Right kidney (tissue), 9 donors: Measurements from ENCODE around the gene ESRRA.

Experiments used
- DNase-seq: peaks from one replicate; pipeline ENCODE4 v3.0.0-alpha.2; 2016
- long read RNA-seq, 8 donors: transcript quantifications; one replicate each; lab custom pipeline, GENCODE V29; 2026

The ESRRA gene
- long read RNA-seq, donor 1, partial matches to known transcripts, result 1,006 of 1,027 reads
- long read RNA-seq, donor 1, other reads (novel, unspliced or antisense), result 17 of 1,027 reads
- long read RNA-seq, donor 2, transcript ESRRA-201 (7 exons, 2,215 nt), result major isoform, 7 of 7 reads
- long read RNA-seq, donor 2, partial matches to known transcripts, result 0 of 7 reads
- long read RNA-seq, donor 2, other reads (novel, unspliced or antisense), result 0 of 7 reads
- long read RNA-seq, donor 3, transcript ESRRA-201 (7 exons, 2,215 nt), result major isoform, 5 of 5 reads
- long read RNA-seq, donor 3, partial matches to known transcripts, result 0 of 5 reads
- long read RNA-seq, donor 3, other reads (novel, unspliced or antisense), result 0 of 5 reads
- long read RNA-seq, donor 4, partial matches to known transcripts, result 504 of 506 reads
- long read RNA-seq, donor 4, other reads (novel, unspliced or antisense), result 0 of 506 reads
- long read RNA-seq, donor 5, transcript ESRRA-201 (7 exons, 2,215 nt), result major isoform, 5 of 647 reads
- long read RNA-seq, donor 5, partial matches to known transcripts, result 636 of 647 reads
- long read RNA-seq, donor 5, other reads (novel, unspliced or antisense), result 5 of 647 reads
- long read RNA-seq, donor 6, transcript ESRRA-201 (7 exons, 2,215 nt), result major isoform, 9 of 392 reads
- long read RNA-seq, donor 6, partial matches to known transcripts, result 380 of 392 reads
- long read RNA-seq, donor 6, other reads (novel, unspliced or antisense), result 0 of 392 reads
- long read RNA-seq, donor 7, transcript ESRRA-201 (7 exons, 2,215 nt), result major isoform, 12 of 705 reads
- long read RNA-seq, donor 7, partial matches to known transcripts, result 673 of 705 reads
- long read RNA-seq, donor 7, other reads (novel, unspliced or antisense), result 19 of 705 reads
- long read RNA-seq, donor 8, transcript ESRRA-201 (7 exons, 2,215 nt), result major isoform, 7 of 389 reads
- long read RNA-seq, donor 8, partial matches to known transcripts, result 377 of 389 reads
- long read RNA-seq, donor 8, other reads (novel, unspliced or antisense), result 5 of 389 reads

GRCh38 chr11:64305075-64305690 lies at the start of gene ESRRA:
ESRRA (plus strand) TSS chr11:64305524; CDS start chr11:64307180, 1,656 bp downstream.
- peak; percentile 94 for DNase-seq

DNA sequence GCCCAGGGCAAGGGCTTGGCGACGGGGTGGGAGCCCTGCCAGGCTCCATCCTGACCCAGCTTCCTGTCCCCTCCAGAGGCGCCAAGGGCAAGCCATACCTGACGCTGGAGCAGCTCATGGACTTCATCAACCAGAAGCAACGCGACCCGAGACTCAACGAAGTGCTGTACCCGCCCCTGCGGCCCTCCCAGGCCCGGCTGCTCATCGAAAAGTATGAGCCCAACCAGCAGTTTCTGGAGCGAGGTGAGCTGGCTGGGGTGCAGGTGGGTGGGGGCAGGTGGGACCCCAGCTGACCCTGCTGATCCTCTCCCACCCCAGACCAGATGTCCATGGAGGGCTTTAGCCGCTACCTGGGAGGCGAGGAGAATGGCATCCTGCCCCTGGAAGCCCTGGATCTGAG lies 49.0 kb upstream of the ESRRA start:
- no peak for DNase-seq

GRCh38 chr11:64258356-64258755 lies 47.0 kb upstream of the ESRRA start:
- DNase-seq, result no peak

- DNase-seq, result no peak
These were observed 46.3 kb upstream of the ESRRA start for GRCh38 chr11:64258946-64259532.

GRCh38 chr11:64259533-64260067 lies 45.7 kb upstream of the ESRRA start:
- no peak for DNase-seq

DNA sequence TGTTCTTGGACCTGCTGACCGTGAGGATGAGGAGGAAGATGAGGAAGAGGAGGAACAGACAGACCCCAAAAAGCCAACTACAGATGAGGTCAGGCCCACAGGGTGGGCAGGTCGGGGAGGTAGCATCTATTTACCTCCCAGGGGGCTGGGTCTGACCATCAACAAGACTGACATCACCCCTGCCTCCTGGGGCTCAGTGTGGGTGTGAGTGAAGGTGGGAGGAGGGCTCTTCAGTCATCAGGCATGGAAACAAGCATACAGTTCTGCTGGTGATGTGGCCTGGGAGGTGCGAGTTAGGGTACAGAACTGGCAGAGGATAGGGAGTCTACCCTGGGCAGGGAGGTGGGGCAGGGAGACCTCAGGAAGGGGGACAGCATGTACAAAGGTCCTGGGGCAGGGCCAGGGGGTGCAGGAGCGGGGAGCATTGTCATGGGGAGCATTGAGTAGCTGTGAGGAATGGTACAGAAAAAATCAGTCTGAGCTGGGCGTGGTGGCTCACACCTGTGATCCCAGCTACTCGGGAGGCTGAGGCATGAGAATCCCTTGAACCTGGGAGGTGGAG lies 45.1 kb upstream of the ESRRA start:
- no peak for DNase-seq

DNA sequence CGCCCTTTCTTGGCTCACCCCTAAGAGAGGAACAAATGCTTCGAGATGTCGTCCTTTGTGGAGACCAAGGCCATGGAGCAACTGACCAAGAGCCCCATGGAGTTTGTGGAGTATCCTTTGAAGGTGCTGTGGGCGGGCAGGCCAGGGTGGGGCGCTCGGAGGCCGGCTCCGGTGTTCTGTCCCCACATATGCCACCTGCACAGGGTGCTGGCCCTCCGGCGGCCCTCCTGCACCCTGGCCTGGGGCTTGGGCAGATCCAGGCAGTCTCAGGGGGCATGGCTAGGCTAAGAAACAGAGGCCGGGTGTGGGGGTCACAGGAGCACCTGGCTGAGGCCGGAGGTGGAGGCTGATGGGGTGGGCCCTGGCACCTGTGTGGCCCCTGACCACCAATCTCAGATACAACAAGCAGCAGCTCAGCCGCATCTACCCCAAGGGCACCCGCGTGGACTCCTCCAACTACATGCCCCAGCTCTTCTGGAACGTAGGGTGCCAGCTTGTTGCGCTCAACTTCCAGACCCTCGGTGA lies 43.7 kb upstream of the ESRRA start:
- no peak for DNase-seq

DNA sequence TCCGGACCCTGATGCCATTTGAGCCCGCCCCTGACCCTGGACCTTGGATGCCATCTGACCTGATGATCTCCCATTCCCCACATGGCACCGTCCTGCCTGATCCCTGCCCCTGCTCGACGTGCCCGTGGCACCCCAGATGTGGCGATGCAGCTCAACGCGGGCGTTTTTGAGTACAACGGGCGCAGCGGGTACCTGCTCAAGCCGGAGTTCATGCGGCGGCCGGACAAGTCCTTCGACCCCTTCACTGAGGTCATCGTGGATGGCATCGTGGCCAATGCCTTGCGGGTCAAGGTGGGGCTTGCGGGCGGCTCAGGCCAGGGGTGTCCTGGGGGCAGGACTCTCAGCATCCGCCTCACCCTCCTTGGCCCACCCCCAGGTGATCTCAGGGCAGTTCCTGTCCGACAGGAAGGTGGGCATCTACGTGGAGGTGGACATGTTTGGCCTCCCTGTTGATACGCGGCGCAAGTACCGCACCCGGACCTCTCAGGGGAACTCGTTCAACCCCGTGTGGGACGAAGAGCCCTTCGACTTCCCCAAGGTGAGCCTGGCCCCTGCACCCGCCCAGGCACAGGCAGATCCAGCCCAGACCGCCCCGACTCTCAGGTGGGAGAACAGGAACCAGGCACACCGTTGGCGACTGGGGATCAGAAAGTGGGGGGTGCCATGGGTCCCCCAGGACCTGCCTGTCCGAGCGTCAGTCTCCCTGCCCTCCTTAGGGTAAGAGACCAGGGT lies 42.9 kb upstream of the ESRRA start:
- DNase-seq, result no peak

DNA sequence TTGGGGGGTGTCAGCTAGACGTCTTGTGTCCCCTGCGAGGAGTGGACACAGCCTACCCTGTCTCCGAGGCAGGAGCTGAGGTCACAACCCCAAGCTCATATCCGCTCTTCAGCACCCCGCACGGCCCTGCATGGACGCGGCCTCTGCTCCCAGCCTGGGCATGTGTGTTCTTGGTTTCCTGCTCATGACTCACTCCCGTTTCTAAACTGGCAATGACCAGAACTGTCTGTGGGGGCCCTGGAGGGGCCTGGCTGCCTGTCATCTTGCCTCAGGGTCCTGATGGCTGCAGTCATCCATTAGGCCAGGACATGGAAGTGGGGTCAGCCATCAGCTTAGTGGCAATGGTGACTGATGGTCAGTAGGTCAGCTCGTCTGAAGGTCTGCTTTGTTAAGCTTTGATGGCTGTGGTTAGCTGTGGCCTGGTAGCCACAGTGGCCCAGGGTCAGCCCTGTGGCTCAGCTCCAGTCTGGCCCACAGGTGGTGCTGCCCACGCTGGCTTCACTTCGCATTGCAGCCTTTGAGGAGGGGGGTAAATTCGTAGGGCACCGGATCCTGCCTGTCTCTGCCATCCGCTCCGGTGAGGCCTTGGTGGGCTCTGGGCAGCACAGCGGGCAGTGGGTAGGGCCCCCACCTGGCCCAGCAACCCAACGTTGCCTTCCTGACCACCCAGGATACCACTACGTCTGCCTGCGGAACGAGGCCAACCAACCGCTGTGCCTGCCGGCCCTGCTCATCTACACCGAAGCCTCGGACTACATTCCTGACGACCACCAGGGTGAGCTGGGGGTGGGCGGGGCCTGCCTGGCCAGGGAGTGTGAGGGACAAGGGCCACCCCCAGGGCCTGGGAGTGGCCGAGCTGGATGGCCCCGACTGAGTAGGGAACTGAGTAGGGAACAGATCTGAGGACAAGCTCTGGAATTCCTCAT lies 42.0 kb upstream of the ESRRA start:
- peak; percentile 41 for DNase-seq

DNA sequence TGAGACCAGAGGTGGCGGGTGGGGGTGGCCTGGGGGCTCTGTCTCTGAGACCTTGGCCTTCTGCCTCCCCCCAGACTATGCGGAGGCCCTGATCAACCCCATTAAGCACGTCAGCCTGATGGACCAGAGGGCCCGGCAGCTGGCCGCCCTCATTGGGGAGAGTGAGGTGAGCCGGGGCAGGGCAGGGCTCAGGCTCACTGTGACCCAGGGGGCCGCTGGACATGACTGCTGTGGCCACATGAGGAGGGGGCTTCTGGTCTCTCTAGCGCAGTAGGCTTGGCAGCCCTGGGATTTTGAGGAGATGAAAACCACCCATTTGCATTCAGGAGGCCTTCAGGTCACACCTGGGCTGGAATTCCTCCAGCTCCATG lies 41.4 kb upstream of the ESRRA start:
- no peak for DNase-seq

DNA sequence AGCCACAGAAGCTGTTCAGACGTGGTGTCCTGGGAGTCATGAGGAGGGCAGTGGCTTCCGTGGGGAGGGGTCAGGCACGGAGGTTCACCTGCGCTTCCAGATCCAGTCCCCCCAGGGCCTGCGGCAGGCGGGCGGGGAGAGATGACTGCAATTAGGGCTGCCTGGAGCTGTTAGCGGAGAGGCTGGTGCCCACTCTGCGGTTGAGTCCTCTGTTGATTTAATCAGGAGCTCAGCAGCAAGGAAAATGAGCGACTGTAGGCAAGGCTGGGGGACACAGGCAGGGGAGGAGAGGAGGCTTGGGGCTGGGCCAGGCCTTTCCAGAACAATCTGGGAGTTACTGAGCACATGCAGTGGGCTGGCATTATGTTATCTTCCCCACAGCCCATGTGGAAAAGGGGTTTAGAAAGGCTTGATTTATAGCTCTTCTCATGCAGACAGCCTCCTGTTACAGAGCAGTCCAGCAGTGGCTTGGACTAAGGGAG lies 40.9 kb upstream of the ESRRA start:
- DNase-seq, result no peak

DNA sequence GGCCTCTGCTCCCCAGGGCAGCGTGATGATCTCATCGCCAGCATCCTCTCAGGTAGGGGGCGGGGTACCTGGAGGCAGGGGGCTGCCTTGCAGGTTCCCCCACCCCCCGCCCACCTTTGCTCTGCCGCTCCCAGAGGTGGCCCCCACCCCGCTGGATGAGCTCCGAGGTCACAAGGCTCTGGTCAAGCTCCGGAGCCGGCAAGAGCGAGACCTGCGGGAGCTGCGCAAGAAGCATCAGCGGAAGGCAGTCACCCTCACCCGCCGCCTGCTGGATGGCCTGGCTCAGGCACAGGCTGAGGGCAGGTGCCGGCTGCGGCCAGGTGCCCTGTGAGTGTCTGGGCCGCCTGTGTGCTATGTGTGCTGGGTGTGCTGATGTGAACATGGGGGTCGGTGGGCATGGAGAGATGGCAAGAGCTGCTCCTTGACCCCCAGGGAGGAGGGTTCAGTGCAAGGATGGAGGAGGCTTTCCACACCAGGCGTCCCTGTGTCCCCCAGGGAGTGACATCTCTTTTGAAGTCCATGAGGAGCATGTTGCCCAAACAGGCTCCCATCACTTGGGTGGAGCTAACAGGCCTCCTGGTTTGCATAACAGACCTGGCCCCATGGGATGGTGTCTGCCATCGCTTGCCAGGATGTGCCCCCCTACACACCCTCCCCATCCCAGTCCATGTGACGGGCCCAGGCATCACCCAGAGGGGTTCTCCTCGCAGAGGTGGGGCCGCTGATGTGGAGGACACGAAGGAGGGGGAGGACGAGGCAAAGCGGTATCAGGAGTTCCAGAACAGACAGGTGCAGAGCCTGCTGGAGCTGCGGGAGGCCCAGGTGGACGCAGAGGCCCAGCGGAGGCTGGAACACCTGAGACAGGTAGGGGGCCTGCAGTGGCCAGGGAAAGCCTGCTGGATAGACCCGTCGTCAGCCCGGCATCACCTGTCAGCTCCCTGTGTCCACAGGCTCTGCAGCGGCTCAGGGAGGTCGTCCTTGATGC lies 39.9 kb upstream of the ESRRA start:
- DNase-seq, result no peak

DNA sequence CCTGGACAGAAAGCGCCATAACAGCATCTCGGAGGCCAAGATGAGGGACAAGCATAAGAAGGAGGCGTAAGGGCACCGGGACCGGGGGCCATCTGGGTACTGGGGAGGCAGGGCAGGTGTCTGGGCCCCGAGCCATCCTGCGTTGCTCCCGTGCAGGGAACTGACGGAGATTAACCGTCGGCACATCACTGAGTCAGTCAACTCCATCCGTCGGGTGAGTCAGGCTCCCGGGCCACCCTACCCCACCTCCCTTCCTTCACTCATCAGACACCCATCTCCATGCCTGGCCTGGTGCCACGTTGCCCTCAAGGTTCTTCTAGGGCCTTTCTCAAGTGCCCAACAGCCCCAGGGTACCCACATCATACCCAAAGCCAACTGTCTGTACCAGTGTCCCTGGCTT lies 39.0 kb upstream of the ESRRA start:
- no peak for DNase-seq

GRCh38 chr11:64267207-64267945 lies 37.9 kb upstream of the ESRRA start:
- no peak for DNase-seq

DNA sequence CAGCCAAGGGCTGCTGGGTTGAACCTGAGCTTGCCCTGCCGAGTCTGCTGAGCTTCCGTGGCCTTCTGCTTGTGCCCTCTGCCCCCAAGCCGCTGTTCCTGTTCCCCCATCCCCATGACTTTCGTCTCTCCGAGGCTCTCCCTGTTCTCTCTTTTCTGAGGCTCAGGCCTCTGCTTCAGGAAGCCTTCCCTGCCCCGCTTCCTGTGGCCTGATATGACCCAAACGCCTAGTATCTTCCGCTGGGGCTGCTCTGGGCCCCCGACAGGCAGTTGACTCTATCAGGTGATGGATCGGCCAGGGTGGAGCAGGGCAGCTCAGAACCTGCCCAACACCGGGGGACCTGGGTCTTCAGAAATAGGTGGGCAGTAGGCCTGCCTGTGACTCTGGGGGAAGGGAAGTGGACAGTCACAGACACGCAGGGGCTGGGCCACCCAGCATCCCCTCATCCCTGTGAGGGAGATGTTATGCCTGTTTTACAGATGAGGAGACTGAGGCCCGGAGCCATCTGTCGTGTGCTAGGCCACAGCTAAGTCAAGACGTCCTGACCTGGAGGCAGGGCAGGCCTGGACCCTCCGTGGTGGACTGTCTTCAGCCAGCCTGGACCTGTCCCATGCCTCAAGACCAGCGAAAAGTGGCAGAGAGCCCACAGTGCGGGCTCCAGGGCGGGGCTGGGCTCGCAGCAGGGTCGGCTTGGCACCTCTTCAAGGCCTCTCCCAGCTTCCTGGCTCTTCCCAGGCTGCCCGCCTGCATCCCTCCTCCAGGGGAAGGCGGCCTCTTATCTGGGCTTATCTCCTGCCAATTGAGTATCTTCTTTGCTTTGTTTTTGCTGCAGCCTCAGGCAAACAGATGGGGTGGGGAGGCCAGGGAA lies 37.1 kb upstream of the ESRRA start:
- DNase-seq, result no peak

- peak; percentile 37 for DNase-seq
These were observed 36.3 kb upstream of the ESRRA start for GRCh38 chr11:64268893-64269539.
